GM23248 (cell line): ENCODE measurements around the gene CDH4.

Experiments
- EZH2 ChIP-seq: fragments of 200-600 bp; sonication (generic); IDR thresholded peaks from 2 replicates; pipeline ENCODE4 v1.6.1; 2018; ENCODE audit warnings: antibody characterized with exemption, mild to moderate bottlenecking; ENCODE audit not compliant: insufficient read depth, poor library complexity, severe bottlenecking
- EZH2phosphoT487 ChIP-seq: fragments of 200-600 bp; sonication (generic); IDR thresholded peaks from 2 replicates; pipeline ENCODE4 v1.6.1; 2018; ENCODE audit warnings: antibody characterized with exemption, moderate library complexity, mild to moderate bottlenecking, low read depth; ENCODE audit not compliant: insufficient read depth

GRCh38 chr20:61324906-61325305 is 72.8 kb downstream of the CDH4 start:
- TF ChIP-seq EZH2 (no peak), EZH2phosphoT487 (no peak)
